BLaER1 treated with 17β-estradiol and CSF1 and Interleukin-3, amounts not matched to agents 10 nM and 100 nM (cell line): Measurements from ENCODE around the gene CCDC107.

Experiments used
- H3K27ac ChIP-seq, 11 experiments: shearing (Covaris generic); formaldehyde crosslinking; 2 replicates each; pipeline ENCODE4 v1.8.1; 2022
- H3K27me3 ChIP-seq, 11 experiments: shearing (Covaris generic); formaldehyde crosslinking; 2 replicates each; pipeline ENCODE4 v1.8.1; 2022
- H3K36me3 ChIP-seq, 11 experiments: shearing (Covaris generic); formaldehyde crosslinking; 2 replicates each; pipeline ENCODE4 v1.8.1; 2022
- H3K4me1 ChIP-seq, 10 experiments: shearing (Covaris generic); formaldehyde crosslinking; 2 replicates each; pipeline ENCODE4 v1.8.1; 2022
- H3K4me2 ChIP-seq, 11 experiments: shearing (Covaris generic); formaldehyde crosslinking; 2 replicates each; pipeline ENCODE4 v1.8.1; 2022
- H3K4me3 ChIP-seq, 10 experiments: shearing (Covaris generic); formaldehyde crosslinking; 2 replicates each; pipeline ENCODE4 v1.8.1; 2022
- H3K9ac ChIP-seq, 11 experiments: shearing (Covaris generic); formaldehyde crosslinking; 2 replicates each; pipeline ENCODE4 v1.8.1; 2022
- H3K9me3 ChIP-seq, 11 experiments: shearing (Covaris generic); formaldehyde crosslinking; replicated peaks in 1 of 11; 2 replicates each; pipeline ENCODE4 v1.8.1; 2022
- H4K20me1 ChIP-seq, 11 experiments: shearing (Covaris generic); formaldehyde crosslinking; 2 replicates each; pipeline ENCODE4 v1.8.1; 2022
- Cebpa-rat ChIP-seq, 11 experiments: shearing (Covaris generic); IDR thresholded peaks; 2 replicates each; pipeline ENCODE4 v1.8.1; 2022

The CCDC107 gene

DNA sequence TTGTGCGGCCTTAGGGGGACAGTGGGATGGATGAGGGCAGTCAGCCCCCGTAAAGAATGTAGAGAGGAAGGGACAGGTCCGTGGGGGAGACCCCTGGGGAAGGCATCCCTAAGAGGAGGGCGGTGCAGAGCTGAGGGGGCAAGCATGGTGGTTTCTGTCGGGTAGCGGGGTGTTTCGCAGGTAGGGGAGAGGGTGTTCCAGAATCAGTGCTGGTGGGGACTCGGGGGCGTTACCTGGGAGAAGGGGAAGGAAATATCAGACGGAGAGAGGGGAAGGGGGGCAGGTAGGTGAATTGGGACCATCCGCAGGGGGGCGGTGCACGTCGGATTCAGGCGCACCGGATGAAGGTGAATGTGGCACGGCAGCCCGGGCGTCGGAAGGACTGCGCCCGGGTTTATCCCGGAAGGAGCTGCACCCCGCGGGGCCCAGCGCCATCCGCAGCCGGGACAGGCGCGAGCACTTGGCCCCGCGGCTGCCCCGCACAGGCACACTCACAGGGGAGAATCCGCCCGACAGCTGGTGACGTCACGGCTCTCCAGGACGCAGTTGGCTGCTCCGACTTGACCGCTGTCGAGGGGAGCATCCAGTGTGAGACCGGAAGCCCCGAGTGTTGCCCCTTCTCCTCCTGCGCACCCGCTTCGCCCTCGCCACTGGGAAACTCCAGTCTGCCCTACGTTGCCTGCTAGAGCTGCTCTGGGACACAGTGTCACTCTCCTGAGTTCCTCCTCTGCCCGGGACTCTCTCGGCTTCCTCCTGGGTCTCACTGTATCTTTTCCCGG lies 41.2 kb upstream of the CCDC107 start:
- Histone ChIP-seq H3K36me3 (peaks cover 3 to 47% (median 31%) of the 10 kb centered on the region in 11 experiments; a peak in 17 of 22 replicates), H3K27me3 (no peaks in the 10 kb centered on the region), H4K20me1 (peaks cover 0 to 21% (median 0%) of the 10 kb centered on the region in 11 experiments; a peak in 3 of 22 replicates), H3K4me3 (peak overlapping the region; percentile 56 to 70 (median 62)), H3K9ac (peak overlapping the region; percentile 70 to 84 (median 76)), H3K27ac (peak overlapping the region; percentile 68 to 97 (median 94)), H3K9me3 (no peaks in the 10 kb centered on the region), H3K4me1 (peaks cover 69 to 98% (median 80%) of the 10 kb centered on the region in 10 experiments), H3K4me2 (peak overlapping the region; percentile 85 to 100 (median 96))
- TF ChIP-seq Cebpa-rat (IDR thresholded peaks at IDR 0.05): no peak

DNA sequence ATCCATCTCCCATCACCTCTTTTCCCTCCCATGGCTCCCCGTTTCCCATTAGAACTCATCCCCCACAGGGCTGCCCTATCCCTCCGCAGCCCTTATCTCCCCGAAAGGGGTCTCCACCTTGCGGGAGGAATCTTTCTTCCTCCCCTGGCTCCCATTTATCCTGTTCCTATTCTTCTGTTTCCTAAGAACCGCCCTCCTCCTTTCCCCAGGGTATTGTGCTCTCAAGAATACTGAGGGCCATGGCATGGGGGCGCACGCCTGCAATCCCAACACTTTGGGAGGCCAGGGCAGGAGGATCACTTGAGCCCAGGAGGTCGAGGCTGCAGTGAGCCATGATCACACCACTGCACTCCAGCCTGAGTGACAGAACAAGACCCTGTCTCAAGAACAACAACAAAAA lies 40.5 kb upstream of the CCDC107 start:
- Histone ChIP-seq H3K4me2 (peak overlapping the region; percentile 85 to 100 (median 96)), H3K4me3 (peak overlapping the region; percentile 56 to 70 (median 62)), H3K27ac (peak overlapping the region; percentile 68 to 97 (median 94)), H3K4me1 (peaks cover 74 to 98% (median 85%) of the 10 kb centered on the region in 10 experiments), H3K36me3 (peaks cover 0 to 40% (median 25%) of the 10 kb centered on the region in 11 experiments; a peak in 16 of 22 replicates), H3K9me3 (no peaks in the 10 kb centered on the region), H4K20me1 (peaks cover 0 to 16% (median 0%) of the 10 kb centered on the region in 11 experiments; a peak in 3 of 22 replicates), H3K9ac (peak overlapping the region; percentile 70 to 84 (median 76)), H3K27me3 (no peaks in the 10 kb centered on the region)
- TF ChIP-seq Cebpa-rat (IDR thresholded peaks at IDR 0.05): no peak

DNA sequence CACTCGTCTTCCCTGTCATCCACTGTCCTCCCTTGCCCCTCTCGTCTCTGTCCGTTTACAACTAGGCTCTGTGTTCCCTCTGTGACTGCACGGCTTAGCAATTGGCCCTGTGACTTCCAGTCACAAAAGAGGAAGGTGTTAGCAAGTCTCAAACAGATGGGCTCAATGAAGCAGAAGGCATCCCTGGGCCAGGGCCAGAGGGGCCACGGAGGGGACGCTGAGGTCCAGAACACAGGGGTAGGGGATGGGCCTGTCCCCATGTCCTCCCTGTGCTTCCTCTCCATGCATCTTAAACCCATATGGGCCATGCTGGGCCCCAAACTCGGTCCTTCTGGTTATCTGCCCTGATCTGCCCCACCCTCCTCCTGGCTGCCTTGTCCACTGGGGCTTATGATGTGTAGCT lies 39.8 kb upstream of the CCDC107 start, which contains the start of gene CD72:
TSS of gene CD72 (minus strand) at position 89 of the 403 bp plus-strand sequence. CDS start 110 bp downstream, outside the sequence.
- no peaks in the 10 kb centered on the region for H3K27me3 ChIP-seq
- peaks cover 75 to 99% (median 88%) of the 10 kb centered on the region in 10 experiments for H3K4me1 ChIP-seq
- H3K9ac ChIP-seq: peak within 1 kb of the TSS; percentile 70 to 84 (median 76)
- H3K27ac ChIP-seq: peak within 1 kb of the TSS; percentile 68 to 97 (median 94)
- no peaks in the 10 kb centered on the region for H3K9me3 ChIP-seq
- H3K4me2 ChIP-seq: peak within 1 kb of the TSS; percentile 85 to 100 (median 96)
- TF ChIP-seq Cebpa-rat (IDR thresholded peaks at IDR 0.05): no peak
- peaks cover 0 to 16% (median 0%) of the 10 kb centered on the region in 11 experiments; a peak in 3 of 22 replicates for H4K20me1 ChIP-seq
- H3K4me3 ChIP-seq: peak within 1 kb of the TSS; percentile 56 to 70 (median 62)
- peaks cover 0 to 32% (median 17%) of the 10 kb centered on the region in 11 experiments; a peak in 14 of 22 replicates for H3K36me3 ChIP-seq

DNA sequence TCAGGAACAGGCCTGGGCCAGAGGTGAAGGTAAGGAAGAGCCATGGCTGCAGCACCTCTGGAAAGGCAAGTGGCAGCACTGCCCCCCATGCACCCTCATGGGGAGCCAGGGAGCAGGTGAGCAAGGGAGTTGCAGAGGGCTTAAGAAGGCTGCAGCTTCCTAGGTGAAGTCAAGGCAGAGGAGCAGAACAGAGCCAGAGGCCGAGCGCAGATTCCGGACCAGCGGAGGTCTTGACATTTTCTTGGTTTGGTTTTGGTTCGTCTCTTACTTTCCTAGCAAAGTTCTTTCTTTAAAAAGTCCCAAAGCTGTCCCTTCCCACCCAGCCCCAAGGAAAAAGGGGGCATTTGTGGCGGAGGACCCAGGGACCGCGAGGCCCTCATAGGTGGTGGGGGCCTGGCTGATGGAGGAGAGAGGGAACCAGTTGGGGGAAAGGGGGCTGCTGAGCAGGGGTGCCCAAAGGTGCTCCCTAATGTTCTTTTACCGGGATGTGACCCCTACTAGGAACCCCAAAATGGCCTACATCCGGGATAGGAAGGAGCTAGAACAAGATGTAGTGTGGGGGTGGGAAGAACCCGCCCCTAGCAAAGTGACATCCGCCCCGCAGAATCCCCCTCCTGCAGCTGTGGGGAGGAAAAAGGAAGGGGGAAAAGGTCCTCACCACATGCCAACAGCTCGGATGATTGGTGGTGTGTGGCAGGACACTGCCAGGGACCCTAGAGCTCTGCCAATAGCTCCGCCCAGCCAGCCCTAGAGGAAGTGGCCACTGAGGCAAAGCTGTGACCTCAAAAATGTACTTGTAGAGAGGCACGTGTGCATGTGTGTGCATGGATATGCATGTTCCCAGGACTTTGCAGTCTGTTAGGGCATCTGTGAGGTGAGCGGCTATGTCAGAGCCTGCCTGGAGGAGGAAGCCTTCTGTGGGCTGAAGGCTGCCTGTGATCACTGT lies 39.0 kb upstream of the CCDC107 start:
- Histone ChIP-seq H3K27me3 (no peaks in the 10 kb centered on the region), H3K4me3 (peak overlapping the region; percentile 55 to 67 (median 61)), H3K9me3 (no peaks in the 10 kb centered on the region), H3K4me1 (peaks cover 75 to 96% (median 87%) of the 10 kb centered on the region in 10 experiments), H4K20me1 (peaks cover 0 to 16% (median 0%) of the 10 kb centered on the region in 11 experiments; a peak in 3 of 22 replicates), H3K36me3 (peaks cover 0 to 24% (median 14%) of the 10 kb centered on the region in 11 experiments; a peak in 14 of 22 replicates), H3K9ac (peak overlapping the region; percentile 70 to 84 (median 76)), H3K27ac (peak overlapping the region; percentile 68 to 97 (median 94)), H3K4me2 (peak overlapping the region; percentile 85 to 100 (median 96))
- no peak for TF ChIP-seq Cebpa-rat (IDR thresholded peaks at IDR 0.05)

DNA sequence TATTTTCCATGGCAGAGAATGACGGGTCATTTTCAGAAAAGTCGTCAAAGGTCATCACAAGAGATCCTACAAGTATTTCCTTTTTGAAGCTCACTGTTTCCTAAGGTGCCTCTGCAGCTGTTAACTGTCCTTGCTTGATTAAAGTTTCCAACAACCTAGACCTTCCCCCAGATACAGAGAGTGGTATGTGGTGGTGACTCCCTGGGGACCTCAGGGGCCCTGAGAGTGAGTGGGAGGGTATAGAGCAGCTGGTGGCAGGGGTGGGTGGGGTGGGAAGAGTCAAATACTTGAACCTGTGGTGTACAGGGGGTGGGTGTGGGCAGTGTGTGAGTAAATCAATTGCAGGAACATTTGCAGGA lies 38.3 kb upstream of the CCDC107 start:
- H3K27me3 ChIP-seq: no peaks in the 10 kb centered on the region
- no peaks in the 10 kb centered on the region for H3K9me3 ChIP-seq
- peaks cover 72 to 91% (median 84%) of the 10 kb centered on the region in 10 experiments for H3K4me1 ChIP-seq
- peak overlapping the region in 8 of 10 experiments; percentile 32 to 67 (median 61); a peak in 9 of 20 replicates for H3K4me3 ChIP-seq
- peak overlapping the region; percentile 68 to 97 (median 94); a peak in 21 of 22 replicates for H3K27ac ChIP-seq
- H3K4me2 ChIP-seq: peak overlapping the region; percentile 85 to 100 (median 96)
- H3K9ac ChIP-seq: peak overlapping the region in 10 of 11 experiments; percentile 70 to 84 (median 76); a peak in 18 of 22 replicates
- H3K36me3 ChIP-seq: peaks cover 0 to 18% (median 7%) of the 10 kb centered on the region in 11 experiments; a peak in 12 of 22 replicates
- TF ChIP-seq Cebpa-rat (IDR thresholded peaks at IDR 0.05): no peak
- H4K20me1 ChIP-seq: peaks cover 0 to 12% (median 0%) of the 10 kb centered on the region in 11 experiments; a peak in 3 of 22 replicates

DNA sequence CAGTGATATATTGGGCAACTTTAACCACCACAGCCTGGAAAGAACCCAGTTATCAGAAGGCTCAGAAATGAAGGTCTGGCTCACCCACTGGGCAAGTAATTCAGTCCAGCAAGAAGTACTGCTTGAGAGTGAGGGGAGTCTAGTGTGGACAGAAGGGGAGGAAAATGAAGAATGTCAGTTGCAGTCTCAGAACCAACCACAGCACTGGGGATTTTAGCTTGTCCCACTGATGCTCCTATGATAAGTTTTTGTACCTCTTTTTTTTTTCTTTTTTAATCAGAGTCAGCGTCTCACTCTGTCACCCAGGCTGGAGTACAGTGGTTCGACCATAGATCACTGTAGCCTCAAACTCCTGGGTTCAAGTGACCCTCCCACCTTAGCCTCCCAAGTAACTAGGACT lies 30.5 kb upstream of the CCDC107 start:
- Histone ChIP-seq H3K9ac (peak overlapping the region in 1 of 11 experiments; percentile 16; a peak in 1 of 22 replicates), H3K4me3 (no peak overlapping the region), H3K27me3 (no peaks in the 10 kb centered on the region), H3K4me1 (peaks cover 0 to 70% (median 25%) of the 10 kb centered on the region in 10 experiments; a peak in 17 of 20 replicates), H3K4me2 (peak overlapping the region in 10 of 11 experiments; percentile 5 to 58 (median 38); a peak in 16 of 22 replicates), H3K9me3 (peaks cover 0 to 6% (median 0%) of the 10 kb centered on the region in 11 experiments; a peak in 1 of 22 replicates), H4K20me1 (no peaks in the 10 kb centered on the region), H3K27ac (peak overlapping the region in 2 of 11 experiments; percentile 20 to 21; a peak in 3 of 22 replicates), H3K36me3 (no peaks in the 10 kb centered on the region)
- TF ChIP-seq Cebpa-rat (IDR thresholded peaks at IDR 0.05): no peak

DNA sequence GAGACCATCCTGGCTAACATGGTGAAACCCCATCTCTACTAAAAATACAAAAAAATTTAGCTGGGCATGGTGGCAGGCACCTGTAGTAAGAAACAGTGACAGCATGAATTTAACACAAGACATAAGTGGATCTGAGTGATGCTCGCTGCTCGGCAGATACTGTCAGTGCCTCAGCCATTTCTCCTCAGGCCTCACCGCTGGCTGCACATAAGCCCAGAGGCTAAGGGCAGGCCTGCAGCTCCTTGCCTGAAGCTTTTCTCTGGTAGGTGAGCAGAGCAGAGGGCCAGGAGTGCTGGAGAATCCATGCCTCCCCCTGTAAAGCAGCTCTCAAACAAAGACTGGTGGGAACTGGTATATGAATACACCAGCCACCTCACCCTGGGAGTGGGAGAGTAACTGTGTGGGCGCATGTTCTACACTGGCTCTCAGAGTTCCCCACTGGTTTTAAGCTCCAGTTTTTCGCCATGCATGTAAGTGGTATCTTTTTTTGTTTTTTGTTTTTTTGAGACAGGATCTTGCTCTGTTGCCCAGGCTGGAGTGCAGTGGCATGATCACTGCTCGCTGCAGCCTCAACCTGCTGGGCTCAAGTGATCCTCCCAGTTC lies 29.6 kb upstream of the CCDC107 start:
- Histone ChIP-seq H3K9me3 (peaks cover 0 to 6% (median 0%) of the 10 kb centered on the region in 11 experiments; a peak in 1 of 22 replicates), H3K27ac (0 out of 22 replicates have a peak overlapping the region, but pooled peaks of 1 of the 11 experiments have one; percentile 20), H3K4me2 (peak overlapping the region in 2 of 11 experiments; percentile 41 to 42; a peak in 1 of 22 replicates), H3K9ac (peak overlapping the region in 1 of 11 experiments; percentile 16; a peak in 1 of 22 replicates), H3K36me3 (no peaks in the 10 kb centered on the region), H3K4me1 (peaks cover 2 to 70% (median 22%) of the 10 kb centered on the region in 10 experiments), H3K4me3 (no peak overlapping the region), H3K27me3 (no peaks in the 10 kb centered on the region), H4K20me1 (no peaks in the 10 kb centered on the region)
- TF ChIP-seq Cebpa-rat (IDR thresholded peaks at IDR 0.05): no peak
